Neural cell (in vitro differentiated cells): ENCODE data around the gene LRRC15. TPM values are rescaled to one million over a fixed set of nuclear protein-coding genes. Genes with fewer than 3 reads are reported as not detected.

ENCODE experiments used
- H2AFZ ChIP-seq: fragments of 200-600, 300-800 bp; sonication (generic), shearing (Covaris generic); 2 replicates; pipeline ENCODE4 v1.6.0; 2014; ENCODE audit warnings: low read depth, mild to moderate bottlenecking, antibody characterized with exemption, low read length, moderate library complexity
- H3F3A ChIP-seq: fragments of 200-600 bp; shearing (Covaris generic); 2 replicates; pipeline ENCODE4 v1.6.1; 2016; ENCODE audit warnings: mild to moderate bottlenecking, moderate library complexity, mixed read lengths, antibody characterized with exemption, low read length; ENCODE audit not compliant: insufficient read depth, poor library complexity, severe bottlenecking
- H3K27ac ChIP-seq: fragments of 200-600, 300-800 bp; sonication (generic), shearing (Covaris generic); 2 replicates; pipeline ENCODE4 v1.5.1; 2014; ENCODE audit warnings: mild to moderate bottlenecking, low read length, moderate library complexity
- H3K27me3 ChIP-seq: fragments of 300-800, 200-600 bp; sonication (generic), shearing (Covaris generic); 2 replicates; pipeline ENCODE4 v1.6.0; 2014; ENCODE audit warnings: mild to moderate bottlenecking, low read depth, low read length, moderate library complexity; ENCODE audit not compliant: insufficient read depth
- H3K36me3 ChIP-seq: fragments of 300-800, 200-600 bp; sonication (generic), shearing (Covaris generic); 2 replicates; pipeline ENCODE4 v1.5.1; 2014; ENCODE audit warnings: mild to moderate bottlenecking, antibody characterized with exemption, low read length, moderate library complexity; ENCODE audit not compliant: insufficient read depth
- H3K4me2 ChIP-seq: fragments of 300-800, 200-600 bp; sonication (generic), shearing (Covaris generic); 2 replicates; pipeline ENCODE4 v1.6.0; 2014; ENCODE audit warnings: mild to moderate bottlenecking, low read length
- H3K4me3 ChIP-seq: fragments of 300-800, 200-600 bp; sonication (generic), shearing (Covaris generic); 2 replicates; pipeline ENCODE4 v1.5.1; 2014; ENCODE audit warnings: mild to moderate bottlenecking, low read length, moderate library complexity
- H3K79me2 ChIP-seq: fragments of 200-600 bp; shearing (Covaris generic); replicated peaks from 2 replicates; pipeline ENCODE4 v1.6.0; 2014; ENCODE audit warnings: mild to moderate bottlenecking, low read length, moderate library complexity; ENCODE audit not compliant: insufficient read depth
- H3K9ac ChIP-seq: fragments of 300-800, 200-600 bp; sonication (generic), shearing (Covaris generic); 2 replicates; pipeline ENCODE4 v1.6.1; 2016; ENCODE audit warnings: mild to moderate bottlenecking, low read length, mixed read lengths
- H3K9me2 ChIP-seq: fragments of 200-600 bp; shearing (Covaris generic); 2 replicates; pipeline ENCODE4 v1.6.1; 2016; ENCODE audit warnings: mild to moderate bottlenecking, low read length, mixed read lengths; ENCODE audit not compliant: insufficient read depth
- H3K9me3 ChIP-seq: fragments of 200-600, 300-800 bp; sonication (generic), shearing (Covaris generic); 2 replicates; pipeline ENCODE4 v1.6.1; 2016; ENCODE audit warnings: mild to moderate bottlenecking, mixed run types, low read length, moderate library complexity, mixed read lengths
- H4K20me1 ChIP-seq: fragments of 200-600 bp; shearing (Covaris generic); 2 replicates; pipeline ENCODE4 v1.6.1; 2016; ENCODE audit warnings: mild to moderate bottlenecking, mixed run types; ENCODE audit not compliant: insufficient read depth
- CTCF ChIP-seq: fragments of 450-650 bp; IDR thresholded peaks from 2 replicates; pipeline ENCODE4 v1.5.1; 2014; ENCODE audit warnings: antibody characterized with exemption, mild to moderate bottlenecking, moderate library complexity; ENCODE audit not compliant: poor library complexity, severe bottlenecking
- EP300 ChIP-seq: fragments of 450-650 bp; conservative IDR thresholded peaks from 2 replicates; pipeline ENCODE4 v1.6.1; 2014; ENCODE audit warnings: antibody characterized with exemption, mild to moderate bottlenecking, moderate library complexity; ENCODE audit not compliant: poor library complexity, severe bottlenecking
- EZH2 ChIP-seq: fragments of 200-600, 300-800 bp; shearing (Covaris generic), sonication (generic); IDR thresholded peaks from 2 replicates; pipeline ENCODE4 v1.6.1; 2014; ENCODE audit warnings: antibody characterized with exemption, low read length, borderline replicate concordance, mild to moderate bottlenecking; ENCODE audit not compliant: insufficient read depth, poor library complexity, severe bottlenecking
- MXI1 ChIP-seq: fragments of 450-650 bp; conservative IDR thresholded peaks from 2 replicates; pipeline ENCODE4 v1.6.1; 2014; ENCODE audit warnings: antibody characterized with exemption, mild to moderate bottlenecking; ENCODE audit not compliant: poor library complexity, severe bottlenecking
- POLR2AphosphoS5 ChIP-seq: IDR thresholded peaks from 2 replicates; pipeline ENCODE4 v1.6.1; 2012
- RAD21 ChIP-seq: fragments of 450-650 bp; conservative IDR thresholded peaks from 2 replicates; pipeline ENCODE4 v1.6.1; 2014; ENCODE audit warnings: antibody characterized with exemption, mild to moderate bottlenecking, moderate library complexity
- REST ChIP-seq: IDR thresholded peaks from 2 replicates; pipeline ENCODE4 v1.6.1; 2012; ENCODE audit warnings: borderline replicate concordance
- SMC3 ChIP-seq: fragments of 450-650 bp; conservative IDR thresholded peaks from 2 replicates; pipeline ENCODE4 v1.6.1; 2014; ENCODE audit warnings: antibody characterized with exemption, mild to moderate bottlenecking, moderate library complexity; ENCODE audit not compliant: poor library complexity
- TAF1 ChIP-seq: IDR thresholded peaks from 2 replicates; pipeline ENCODE4 v1.6.1; 2012; ENCODE audit warnings: low read depth
- polyA plus RNA-seq: library from polyadenylated mRNA; depleted of rRNA; stranded (reverse); fragments of >200 nt; gene quantifications from 2 replicates; pipeline ENCODE4 v1.2.3, GENCODE V29; 2014

LRRC15 gene
- polyA plus RNA-seq, 1 donor from 2014 or later = not detected

GRCh38 chr3:194340757-194341400 lies 28.7 kb downstream of the LRRC15 start:
- TF ChIP-seq RAD21 (no peak), EZH2 (no peak), MXI1 (no peak), SMC3 (no peak), TAF1 (no peak), POLR2AphosphoS5 (no peak), CTCF (no peak), EP300 (no peak), REST (no peak)
- H4K20me1 ChIP-seq = no peaks in the 10 kb centered on the region

GRCh38 chr3:194339840-194340239 lies 29.7 kb downstream of the LRRC15 start:
- Histone ChIP-seq H3K4me2 (no peak overlapping the region), H3K9ac (no peak overlapping the region), H3K36me3 (no peaks in the 10 kb centered on the region), H4K20me1 (no peaks in the 10 kb centered on the region), H3K27ac (no peak overlapping the region), H3K27me3 (no peaks in the 10 kb centered on the region), H3K9me2 (no peaks in the 10 kb centered on the region), H3K9me3 (no peaks in the 10 kb centered on the region), H3F3A (no peaks in the 10 kb centered on the region), H3K79me2 (no peaks in the 10 kb centered on the region), H2AFZ (no peak overlapping the region), H3K4me3 (no peak overlapping the region)
- TF ChIP-seq CTCF (no peak), TAF1 (no peak), MXI1 (no peak), SMC3 (no peak), EZH2 (no peak), REST (no peak), POLR2AphosphoS5 (no peak), RAD21 (no peak), EP300 (no peak)

More at GRCh38 chr3:194340757-194341400, 28.7 kb downstream of the LRRC15 start:
- Histone ChIP-seq H2AFZ (no peak overlapping the region), H3K4me3 (no peak overlapping the region), H3F3A (no peaks in the 10 kb centered on the region), H3K9ac (no peak overlapping the region), H3K27ac (no peak overlapping the region), H3K36me3 (no peaks in the 10 kb centered on the region), H3K4me2 (no peak overlapping the region), H3K9me3 (no peaks in the 10 kb centered on the region), H3K9me2 (no peaks in the 10 kb centered on the region), H3K79me2 (no peaks in the 10 kb centered on the region), H3K27me3 (no peaks in the 10 kb centered on the region)
